ENCODE data around the gene TMEM108.
"Not testable (repeated sequence)": the region's sequence is repeated elsewhere in the genome, so short reads cannot be mapped to it uniquely, and the experiment has no call there.

TMEM108 gene

GRCh38 chr3:133038089-133038730 is at the start of gene TMEM108:
Gene TMEM108, plus strand, starts transcription at chr3:133038391.
- no peak for DNase-seq

- no peak for DNase-seq
These were observed 42.2 kb upstream of the TMEM108 start for GRCh38 chr3:132995971-132996370.

- DNase-seq: no peak
These were observed 40.6 kb upstream of the TMEM108 start for GRCh38 chr3:132997404-132998185.

GRCh38 chr3:133005032-133005431 is 33.2 kb upstream of the TMEM108 start:
- DNase-seq: not testable (repeated sequence)

GRCh38 chr3:133007601-133008000 is 30.6 kb upstream of the TMEM108 start:
- DNase-seq: no peak

DNA sequence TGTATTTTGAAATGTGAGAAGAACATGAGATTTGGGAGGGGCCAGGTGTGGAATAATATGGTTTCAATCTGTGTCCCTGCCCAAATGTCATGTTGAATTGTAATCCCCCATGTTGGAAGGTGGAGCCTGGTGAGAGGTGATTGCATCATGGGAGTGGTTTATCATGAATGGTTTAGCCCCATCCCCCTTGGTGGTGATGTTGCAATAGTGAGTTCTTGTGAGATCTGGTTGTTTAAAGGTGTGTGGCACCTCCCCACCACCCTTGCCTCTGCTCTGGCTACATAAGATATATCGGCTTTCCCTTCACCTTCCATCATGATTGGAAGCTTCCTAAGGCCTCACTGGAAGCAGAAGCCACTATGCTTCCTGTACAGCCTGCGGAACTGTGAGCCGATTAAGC is 23.9 kb upstream of the TMEM108 start:
- no peak for DNase-seq

DNA sequence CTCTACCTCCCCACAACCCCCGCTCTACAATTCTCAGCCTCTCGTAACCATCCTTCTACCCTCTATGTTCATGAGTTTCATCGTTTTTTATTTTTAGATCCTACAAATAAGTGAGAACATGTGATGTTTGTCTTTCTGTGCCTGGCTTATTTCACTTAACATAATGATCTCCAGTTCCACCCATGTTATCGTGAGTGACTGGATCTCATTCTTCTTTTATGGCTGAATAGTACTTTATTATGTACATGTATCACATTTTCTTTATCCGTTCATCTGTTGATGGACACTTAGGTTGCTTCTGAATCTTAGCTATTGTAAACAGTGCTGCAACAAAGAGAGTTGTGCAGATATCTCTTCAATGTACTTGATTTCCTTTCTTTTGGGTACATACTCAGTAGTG is 22.6 kb upstream of the TMEM108 start:
- DNase-seq: not testable (repeated sequence)

- DNase-seq: no peak
These were observed 21.3 kb upstream of the TMEM108 start for GRCh38 chr3:133016838-133017309.

- no peak for DNase-seq
These were observed 19.3 kb upstream of the TMEM108 start for GRCh38 chr3:133018921-133019320.

- DNase-seq: no peak
These were observed 17.0 kb upstream of the TMEM108 start for GRCh38 chr3:133021206-133021605.

DNA sequence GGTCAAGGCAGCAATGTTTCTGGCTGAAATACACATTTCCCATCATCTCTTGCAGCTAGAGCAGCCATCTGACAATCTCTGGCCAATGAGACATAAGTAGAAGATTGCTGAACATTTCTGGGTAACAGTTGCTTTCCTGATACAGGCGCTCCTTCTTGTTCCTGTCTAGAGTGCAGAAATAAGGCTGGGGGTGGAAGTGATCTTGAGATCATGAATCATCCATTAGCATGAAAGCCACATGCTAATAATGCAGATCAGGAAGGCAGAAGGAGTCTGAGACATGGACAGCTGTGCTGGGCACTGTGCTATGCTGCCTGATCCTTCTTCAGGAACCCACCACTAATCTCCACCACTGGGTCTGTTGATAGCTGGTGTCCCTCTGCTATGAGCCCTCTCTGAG is 14.8 kb upstream of the TMEM108 start:
- no peak for DNase-seq

GRCh38 chr3:133025546-133025945 is 12.6 kb upstream of the TMEM108 start:
- no peak for DNase-seq

- no peak for DNase-seq
These were observed 5.9 kb upstream of the TMEM108 start for GRCh38 chr3:133032301-133032700.

DNA sequence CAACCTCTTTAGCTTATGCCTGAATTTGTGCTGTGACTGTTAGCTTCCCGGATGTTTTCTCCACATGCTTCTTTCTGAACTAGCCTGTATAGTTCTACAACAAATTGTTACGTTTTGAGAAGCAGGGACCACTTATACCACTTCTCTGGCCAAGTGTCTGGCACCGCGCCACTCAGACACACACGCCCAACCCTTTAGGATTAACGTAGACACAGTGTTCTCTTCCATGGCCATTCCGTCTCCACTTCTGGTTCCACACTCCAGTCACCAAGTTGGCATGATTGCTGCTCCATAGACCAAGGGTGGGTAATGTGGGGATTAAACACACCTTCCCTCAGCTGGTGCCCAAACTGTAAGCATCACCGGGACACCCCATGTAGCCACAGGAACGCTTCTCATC is 755 bp upstream of the TMEM108 start:
- DNase-seq: no peak

DNA sequence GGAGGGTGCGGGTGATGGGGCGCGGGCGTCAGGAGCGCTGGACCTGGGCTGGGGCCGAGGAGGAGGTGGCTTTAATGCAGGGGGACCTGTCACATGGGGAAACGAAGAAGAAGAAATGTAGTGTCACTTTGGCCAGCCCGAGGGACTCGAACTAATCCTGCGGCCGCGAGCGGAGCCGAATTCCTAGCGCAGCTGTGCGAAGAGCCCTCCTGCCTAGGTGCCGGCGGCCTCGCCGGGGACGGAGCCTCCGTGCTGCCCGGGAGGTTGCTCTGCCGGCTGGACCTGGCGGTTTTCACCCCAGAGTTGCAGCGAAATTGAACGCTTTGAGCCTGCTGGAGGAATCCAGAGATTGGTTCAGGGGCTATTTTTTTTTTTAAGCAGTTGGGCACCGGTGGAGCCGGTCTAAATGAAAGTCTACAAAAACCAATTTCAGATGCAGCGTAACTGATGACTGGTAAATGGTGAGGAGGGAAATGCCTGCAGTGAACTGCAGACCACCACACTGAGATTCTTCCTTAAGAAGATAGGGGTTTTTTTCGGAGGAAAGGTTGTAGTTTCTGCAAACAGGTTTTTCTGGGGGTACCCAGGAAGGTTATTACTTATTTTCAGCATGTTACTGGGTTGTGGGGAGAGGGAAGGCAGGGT is 662 bp downstream of the TMEM108 start:
- DNase-seq: no peak

- DNase-seq: no peak
These were observed 2.7 kb downstream of the TMEM108 start for GRCh38 chr3:133040696-133041523.

DNA sequence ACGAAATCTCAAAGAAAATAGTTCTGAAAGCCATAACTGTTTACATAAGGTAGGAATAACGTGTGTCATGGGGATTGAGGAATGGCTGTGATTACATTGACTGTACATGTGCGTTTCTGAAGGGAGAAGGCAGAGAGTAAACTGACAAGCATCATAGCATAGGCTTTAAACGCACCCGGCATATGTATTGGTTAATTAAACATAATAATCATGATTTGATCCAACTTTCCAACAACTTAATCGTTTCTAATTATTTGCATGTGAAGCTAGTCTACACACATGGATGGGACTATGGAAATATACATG is 3.3 kb downstream of the TMEM108 start:
- DNase-seq: no peak

DNA sequence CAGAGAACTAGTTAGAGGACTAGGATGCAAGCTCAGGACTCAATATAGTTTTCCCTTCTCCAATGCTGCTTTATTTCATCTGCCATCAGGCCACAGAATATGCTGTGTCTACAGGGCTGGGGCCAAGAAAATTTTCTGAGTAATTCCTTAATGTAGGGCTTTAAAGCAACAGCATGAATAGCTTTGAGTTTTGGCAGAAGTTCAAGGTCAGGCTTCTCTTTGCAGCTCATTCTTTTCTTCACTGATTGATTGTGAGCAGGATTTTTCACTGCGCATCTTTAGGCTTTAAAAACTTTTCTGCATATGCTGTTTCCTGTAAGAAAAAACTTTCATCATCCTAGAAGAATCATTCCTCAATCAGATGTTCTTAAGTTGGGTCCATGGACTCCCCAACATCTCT is 4.6 kb downstream of the TMEM108 start:
- DNase-seq: no peak

DNA sequence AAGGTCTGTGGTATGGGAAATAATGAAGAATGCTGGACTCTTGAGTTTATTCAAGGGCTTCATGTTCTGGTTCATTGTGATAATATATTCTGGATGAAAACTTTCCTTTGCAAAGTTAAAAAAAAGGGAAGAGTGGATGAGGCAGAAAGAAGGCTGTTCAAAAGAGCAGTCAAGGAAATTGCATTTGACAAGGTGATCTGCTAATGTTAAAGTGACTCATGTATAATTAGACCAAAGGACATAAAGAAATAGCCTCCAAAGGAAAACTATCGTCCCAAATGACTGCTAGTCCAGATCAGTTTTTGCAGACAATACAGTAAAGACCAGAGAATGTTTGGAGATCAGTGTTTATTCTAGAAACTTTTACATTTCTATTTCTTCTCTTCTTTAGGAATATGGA is 9.8 kb downstream of the TMEM108 start:
- no peak for DNase-seq

GRCh38 chr3:133049491-133049890 is 11.3 kb downstream of the TMEM108 start:
- no peak for DNase-seq

DNA sequence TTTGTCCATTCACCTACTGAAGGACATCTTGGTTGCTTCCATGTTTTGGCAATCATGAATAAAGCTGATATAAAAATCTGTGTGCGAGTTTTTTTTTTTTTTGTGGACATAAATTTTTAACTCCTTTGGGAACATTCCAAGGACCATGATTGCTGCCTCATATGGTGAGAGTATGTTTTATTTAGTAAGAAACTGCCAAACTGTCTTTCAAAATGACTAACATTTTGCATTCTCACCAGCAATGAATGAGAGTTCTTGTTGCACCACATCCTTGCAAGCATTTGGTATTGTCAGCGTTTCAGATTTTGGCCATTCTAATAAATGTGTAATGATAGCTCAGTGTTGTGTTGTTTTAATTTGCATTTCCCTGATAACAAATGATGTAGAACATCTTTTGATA is 12.7 kb downstream of the TMEM108 start:
- no peak for DNase-seq

GRCh38 chr3:133053532-133053931 is 15.3 kb downstream of the TMEM108 start:
- DNase-seq: no peak

DNA sequence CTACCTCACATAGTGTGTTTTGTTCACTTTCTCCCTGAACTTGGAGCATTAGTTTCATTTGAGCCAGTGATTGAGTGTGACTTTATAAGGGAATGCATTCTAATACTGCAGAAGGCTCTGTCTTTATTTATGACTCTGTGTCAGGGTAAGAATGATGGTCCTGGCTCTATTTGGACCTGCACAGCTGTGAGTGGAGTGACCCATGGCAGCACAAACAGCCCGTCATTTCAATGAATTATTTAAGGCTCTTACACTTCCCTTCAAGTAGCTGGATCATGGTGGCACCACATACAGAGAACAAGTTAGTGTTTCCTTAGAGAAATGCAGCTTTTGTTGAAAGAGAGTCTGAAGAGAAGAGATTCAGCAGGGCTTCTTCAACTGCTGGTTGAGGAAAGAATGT is 16.4 kb downstream of the TMEM108 start:
- DNase-seq: no peak

Data from activated T-cell treated with anti-CD3 and anti-CD28 coated beads for 4 hours (primary cell).